ENCODE data around the gene SEC63.

GRCh38 chr6:108001696-108002231, 43.8 kb upstream of the SEC63 start:
- TF ChIP-seq CTCF (IDR thresholded peaks at IDR 0.05; ENCODE audit: low read depth, low read length) (no peak), EZH2phosphoT487 (IDR thresholded peaks at IDR 0.05; ENCODE audit: low read depth) (no peak)

Measured in OCI-LY3 (cell line).